SK-N-SH treated with all-trans-retinoic acid at 6 μM for 48 hours (cell line): ENCODE measurements around the gene PIEZO1.
A peak's percentile ranks its signal among the peaks of the same experiment; 100 is the strongest.

Source experiments
- ATAC-seq: fragments of 200-7000 bp; cut with Tn5 transposase; 3 replicates; pipeline ENCODE4 v1.9.1; 2020; ENCODE audit warnings: mild to moderate bottlenecking, moderate library complexity
- ARNTL ChIP-seq: fragments of 450-650 bp; formaldehyde crosslinking; IDR thresholded peaks from 2 replicates; pipeline ENCODE4 v1.5.0; 2020; ENCODE audit warnings: low read depth, mild to moderate bottlenecking, moderate library complexity, borderline replicate concordance
- BACH2 ChIP-seq: fragments of 250-450 bp; sonication (Bioruptor Pico); IDR thresholded peaks from 2 replicates; pipeline ENCODE4 v1.9.0; 2021; ENCODE audit warnings: mild to moderate bottlenecking, borderline replicate concordance
- CREB5 ChIP-seq: fragments of 250-450 bp; sonication (Bioruptor Pico); IDR thresholded peaks from 2 replicates; pipeline ENCODE4 v1.5.1; 2020; ENCODE audit warnings: low read depth, mild to moderate bottlenecking, moderate library complexity
- CSDC2 ChIP-seq: fragments of 250-450 bp; sonication (Bioruptor Pico); IDR thresholded peaks from 2 replicates; pipeline ENCODE4 v1.5.0; 2020; ENCODE audit warnings: mild to moderate bottlenecking, moderate library complexity
- CSRNP3 ChIP-seq: fragments of 250-450 bp; sonication (Bioruptor Pico); IDR thresholded peaks from 2 replicates; pipeline ENCODE4 v1.5.1; 2021; ENCODE audit warnings: mild to moderate bottlenecking, moderate library complexity
- ESRRG ChIP-seq: fragments of 250-450 bp; sonication (Bioruptor Pico); IDR thresholded peaks from 2 replicates; pipeline ENCODE4 v1.6.1; 2021; ENCODE audit warnings: mild to moderate bottlenecking
- GLIS3 ChIP-seq: fragments of 250-450 bp; sonication (Bioruptor Pico); IDR thresholded peaks from 2 replicates; pipeline ENCODE4 v1.5.0; 2020; ENCODE audit warnings: mild to moderate bottlenecking, moderate library complexity
- ISL1 ChIP-seq: fragments of 250-450 bp; sonication (Bioruptor Pico); IDR thresholded peaks from 2 replicates; pipeline ENCODE4 v2.1.2; 2022; ENCODE audit warnings: mild to moderate bottlenecking, moderate library complexity
- OSR1 ChIP-seq: fragments of 250-450 bp; sonication (Bioruptor Pico); IDR thresholded peaks from 2 replicates; pipeline ENCODE4 v1.8.0; 2022; ENCODE audit warnings: moderate library complexity, mild to moderate bottlenecking, inconsistent platforms
- PATZ1 ChIP-seq: fragments of 250-450 bp; sonication (Bioruptor Pico); IDR thresholded peaks from 2 replicates; pipeline ENCODE4 v1.8.0; 2020; ENCODE audit warnings: mild to moderate bottlenecking, moderate library complexity, borderline replicate concordance
- POU6F1 ChIP-seq: fragments of 250-450 bp; sonication (Bioruptor Pico); IDR thresholded peaks from 2 replicates; pipeline ENCODE4 v1.8.0; 2021; ENCODE audit warnings: low read depth, mild to moderate bottlenecking, moderate library complexity, borderline replicate concordance
- SNAI2 ChIP-seq: fragments of 250-450 bp; sonication (Bioruptor Pico); IDR thresholded peaks from 2 replicates; pipeline ENCODE4 v1.5.0; 2020; ENCODE audit warnings: mild to moderate bottlenecking, moderate library complexity
- TCF4 ChIP-seq: fragments of 250-450 bp; sonication (Bioruptor Pico); IDR thresholded peaks from 2 replicates; pipeline ENCODE4 v1.8.0; 2021; ENCODE audit warnings: mild to moderate bottlenecking, moderate library complexity, borderline replicate concordance
- TOX ChIP-seq: fragments of 250-450 bp; sonication (Bioruptor Pico); IDR thresholded peaks from 2 replicates; pipeline ENCODE4 v1.8.0; 2021; ENCODE audit warnings: mild to moderate bottlenecking, moderate library complexity, borderline replicate concordance
- TSHZ2 ChIP-seq: fragments of 250-450 bp; sonication (Bioruptor Pico); IDR thresholded peaks from 2 replicates; pipeline ENCODE4 v1.5.0; 2020; ENCODE audit warnings: mild to moderate bottlenecking, moderate library complexity
- ZC3H10 ChIP-seq: fragments of 250-450 bp; sonication (Bioruptor Pico); IDR thresholded peaks from 2 replicates; pipeline ENCODE4 v1.5.1; 2021; ENCODE audit warnings: mild to moderate bottlenecking, moderate library complexity
- ZFP3 ChIP-seq: fragments of 250-450 bp; sonication (Bioruptor Pico); IDR thresholded peaks from 2 replicates; pipeline ENCODE4 v1.5.0; 2020; ENCODE audit warnings: mild to moderate bottlenecking, moderate library complexity
- ZFP30 ChIP-seq: fragments of 450-650 bp; formaldehyde crosslinking; IDR thresholded peaks from 2 replicates; pipeline ENCODE4 v1.5.0; 2022; ENCODE audit warnings: mild to moderate bottlenecking, moderate library complexity
- ZNF565 ChIP-seq: fragments of 450-650 bp; formaldehyde crosslinking; conservative IDR thresholded peaks from 2 replicates; pipeline ENCODE4 v1.5.0; 2020; ENCODE audit warnings: low read depth, mild to moderate bottlenecking, moderate library complexity
- ZNF70 ChIP-seq: fragments of 450-650 bp; formaldehyde crosslinking; IDR thresholded peaks from 2 replicates; pipeline ENCODE4 v1.5.0; 2020; ENCODE audit warnings: mild to moderate bottlenecking, moderate library complexity
- ZNF8 ChIP-seq: fragments of 450-650 bp; formaldehyde crosslinking; IDR thresholded peaks from 2 replicates; pipeline ENCODE4 v1.5.0; 2020; ENCODE audit warnings: mild to moderate bottlenecking, moderate library complexity

The PIEZO1 gene

GRCh38 chr16:88673716-88674379 lies 111.2 kb downstream of the PIEZO1 start (continued):
- TF ChIP-seq BACH2 (CRISPR knock-in tag) (no peak), OSR1 (no peak), ESRRG (CRISPR knock-in tag) (no peak), ZFP30 (no peak), ARNTL (CRISPR knock-in tag) (no peak), SNAI2 (CRISPR knock-in tag) (no peak), ZNF565 (no peak), ZNF70 (no peak)

GRCh38 chr16:88672776-88673175 lies 112.2 kb downstream of the PIEZO1 start:
- no peak for TF ChIP-seq ZFP30
- no peak for TF ChIP-seq POU6F1 (CRISPR knock-in tag)
- TF ChIP-seq OSR1: no peak
- TF ChIP-seq GLIS3 (CRISPR knock-in tag): no peak
- TF ChIP-seq ISL1 (CRISPR knock-in tag): no peak
- TF ChIP-seq, all 23 proteins: peak for 0
- ATAC-seq: peak; percentile 80

GRCh38 chr16:88671806-88672205 lies 113.2 kb downstream of the PIEZO1 start:
- ATAC-seq: no peak
- TF ChIP-seq ARNTL (CRISPR knock-in tag) (no peak), TOX (CRISPR knock-in tag) (no peak), ESRRG (CRISPR knock-in tag) (no peak), ZFP3 (CRISPR knock-in tag) (no peak), CREB5 (CRISPR knock-in tag) (no peak), ZC3H10 (no peak), PATZ1 (CRISPR knock-in tag) (no peak), ZFP30 (no peak), SNAI2 (CRISPR knock-in tag) (no peak), CSRNP3 (CRISPR knock-in tag) (no peak), POU6F1 (CRISPR knock-in tag) (no peak), TCF4 (CRISPR knock-in tag) (no peak), ZNF70 (no peak)

- ATAC-seq: no peak
- no peak for TF ChIP-seq ARNTL (CRISPR knock-in tag)
- no peak for TF ChIP-seq TSHZ2
- no peak for TF ChIP-seq CSDC2 (CRISPR knock-in tag)
- TF ChIP-seq PATZ1 (CRISPR knock-in tag): no peak
- TF ChIP-seq TCF4 (CRISPR knock-in tag): no peak
- TF ChIP-seq TOX (CRISPR knock-in tag): no peak
- no peak for TF ChIP-seq CSRNP3 (CRISPR knock-in tag)
- no peak for TF ChIP-seq ZNF70
- no peak for TF ChIP-seq ZFP30
- no peak for TF ChIP-seq SNAI2 (CRISPR knock-in tag)
- TF ChIP-seq ZNF8: no peak
Measured at GRCh38 chr16:88669980-88670379, 115.0 kb downstream of the PIEZO1 start.
